Neural crest cell (in vitro differentiated cells): ENCODE results near the gene QSER1. TPM values are rescaled to one million over a fixed set of nuclear protein-coding genes. Genes with fewer than 3 reads are reported as not detected.

Experiments used
- DNase-seq: peaks from one replicate; pipeline ENCODE4 v3.0.0; 2021; ENCODE audit warnings: low read depth, mixed read lengths, low spot score
- H3K27ac Mint-ChIP-seq: one replicate; pipeline ENCODE4 v1.8.0; 2021; ENCODE audit warnings: mild to moderate bottlenecking, mixed read lengths; ENCODE audit not compliant: unreplicated experiment
- H3K27me3 Mint-ChIP-seq: 2 replicates; pipeline ENCODE4 v1.8.0; 2021; ENCODE audit warnings: low read depth, mild to moderate bottlenecking, mixed read lengths
- H3K36me3 Mint-ChIP-seq: 2 replicates; pipeline ENCODE4 v1.8.0; 2021; ENCODE audit warnings: low read depth, mild to moderate bottlenecking, mixed read lengths
- H3K4me1 Mint-ChIP-seq: 2 replicates; pipeline ENCODE4 v1.8.0; 2021; ENCODE audit warnings: mixed read lengths
- H3K4me3 Mint-ChIP-seq: one replicate; pipeline ENCODE4 v1.8.0; 2021; ENCODE audit warnings: mild to moderate bottlenecking, mixed read lengths
- H3K9me3 Mint-ChIP-seq: 2 replicates; pipeline ENCODE4 v1.8.0; 2021; ENCODE audit warnings: mixed read lengths
- CTCF ChIP-seq: fragments of 200-600 bp; sonication (generic); conservative IDR thresholded peaks from 2 replicates; pipeline ENCODE4 v1.5.0; 2021; ENCODE audit warnings: antibody characterized with exemption, mild to moderate bottlenecking
- total RNA-seq: library from RNA; stranded (reverse); gene quantifications from 2 replicates; pipeline ENCODE4 v1.2.1, GENCODE V29; 2021

QSER1 gene
- total RNA-seq, 1 donor from 2014 or later: 59.4 TPM

DNA sequence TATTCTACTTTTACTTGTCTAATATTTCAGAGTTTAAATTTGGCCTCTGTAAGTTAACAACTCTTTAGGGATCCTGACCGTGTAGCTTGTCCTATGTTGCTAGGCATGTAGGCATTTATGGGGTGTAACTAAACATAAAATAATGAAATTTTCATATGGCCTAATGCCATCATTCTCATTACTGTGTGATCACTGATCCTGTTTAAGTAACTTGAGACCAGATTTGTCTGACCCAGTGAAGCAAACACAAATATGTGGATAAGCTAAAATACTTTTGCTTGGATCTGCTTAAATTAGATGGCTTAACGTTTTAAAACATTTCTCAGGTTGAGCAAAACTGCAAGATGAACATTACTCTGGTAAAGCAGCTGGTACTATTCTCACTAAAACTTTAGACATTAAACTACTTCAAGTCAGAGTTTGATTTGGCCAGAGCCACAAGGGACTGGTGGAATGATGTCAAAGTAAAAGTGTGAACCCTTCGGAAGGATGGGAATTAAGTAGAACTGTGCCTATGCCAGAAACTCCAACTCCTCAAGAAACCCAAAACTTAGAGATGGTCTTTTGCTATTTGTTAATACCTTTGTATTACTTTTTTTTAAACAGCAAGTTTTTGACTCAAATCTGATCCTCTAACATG is 12.5 kb downstream of the QSER1 start:
- peaks cover 4% of the 10 kb centered on the region for H3K4me1 Mint-ChIP-seq
- DNase-seq: no peak
- H3K4me3 Mint-ChIP-seq: no peak overlapping the region
- peaks cover 6% of the 10 kb centered on the region for H3K36me3 Mint-ChIP-seq
- H3K27ac Mint-ChIP-seq: no peak overlapping the region
- H3K27me3 Mint-ChIP-seq: no peaks in the 10 kb centered on the region
- H3K9me3 Mint-ChIP-seq: no peaks in the 10 kb centered on the region
- TF ChIP-seq CTCF: no peak

- no peak overlapping the region for H3K27ac Mint-ChIP-seq
- H3K4me1 Mint-ChIP-seq: no peaks in the 10 kb centered on the region
Measured at GRCh38 chr11:32908619-32909018, 16.0 kb downstream of the QSER1 start.

GRCh38 chr11:32911413-32911812 is 18.8 kb downstream of the QSER1 start:
- Mint-ChIP-seq H3K4me1 (no peaks in the 10 kb centered on the region), H3K27me3 (no peaks in the 10 kb centered on the region), H3K27ac (no peak overlapping the region), H3K9me3 (no peaks in the 10 kb centered on the region), H3K36me3 (peaks cover 8% of the 10 kb centered on the region), H3K4me3 (no peak overlapping the region)
- no peak for DNase-seq
- no peak for TF ChIP-seq CTCF

More at GRCh38 chr11:32908619-32909018, 16.0 kb downstream of the QSER1 start:
- Mint-ChIP-seq H3K36me3 (peaks cover 8% of the 10 kb centered on the region), H3K4me3 (no peak overlapping the region), H3K27me3 (no peaks in the 10 kb centered on the region), H3K9me3 (no peaks in the 10 kb centered on the region)
- DNase-seq: no peak
- TF ChIP-seq CTCF: no peak

DNA sequence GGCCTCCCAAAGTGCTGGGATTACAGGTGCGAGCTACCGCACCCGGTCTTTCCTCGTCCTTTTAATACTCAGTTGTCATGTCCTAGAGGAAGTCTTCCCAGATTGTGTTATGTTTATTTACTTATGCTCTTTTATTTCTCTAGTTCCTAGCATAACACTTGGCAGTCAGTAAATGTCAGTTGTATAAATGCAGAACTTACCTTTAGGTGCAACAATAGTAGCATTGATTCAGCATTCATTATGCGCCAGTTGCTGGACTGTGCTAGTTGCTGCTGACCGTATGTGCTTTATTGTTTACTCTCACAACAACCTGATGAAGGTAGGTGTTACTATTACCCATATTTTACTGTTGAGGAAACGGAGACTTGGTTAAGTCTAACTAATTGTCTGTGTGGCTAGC is 20.8 kb downstream of the QSER1 start:
- peaks cover 3% of the 10 kb centered on the region for H3K9me3 Mint-ChIP-seq
- H3K4me1 Mint-ChIP-seq: peaks cover 8% of the 10 kb centered on the region
- no peak for TF ChIP-seq CTCF
- H3K36me3 Mint-ChIP-seq: peaks cover 10% of the 10 kb centered on the region
- DNase-seq: no peak
- no peak overlapping the region for H3K4me3 Mint-ChIP-seq
- no peak overlapping the region for H3K27ac Mint-ChIP-seq
- H3K27me3 Mint-ChIP-seq: no peaks in the 10 kb centered on the region

- Mint-ChIP-seq H3K4me3 (no peak overlapping the region), H3K9me3 (peaks cover 3% of the 10 kb centered on the region), H3K27me3 (no peaks in the 10 kb centered on the region), H3K36me3 (peaks cover 9% of the 10 kb centered on the region), H3K27ac (no peak overlapping the region), H3K4me1 (peaks cover 9% of the 10 kb centered on the region)
- TF ChIP-seq CTCF: no peak
- no peak for DNase-seq
Measured at GRCh38 chr11:32916361-32916760, 23.8 kb downstream of the QSER1 start.
